HepG2 (cell line): ENCODE results near the gene TIMM44. TPM values are rescaled to one million over a fixed set of nuclear protein-coding genes. Genes with fewer than 3 reads are reported as not detected.

Experiments
- CBFB ChIP-seq: sonication (generic); formaldehyde crosslinking; IDR thresholded peaks from 2 replicates; pipeline ENCODE4 v1.4.0; 2020; ENCODE audit warnings: missing genetic modification reagents
- CERS6 ChIP-seq: sonication (generic); formaldehyde crosslinking; IDR thresholded peaks from 2 replicates; pipeline ENCODE4 v1.5.0; 2020; ENCODE audit warnings: missing genetic modification reagents
- EED ChIP-seq: sonication (generic); formaldehyde crosslinking; IDR thresholded peaks from 2 replicates; pipeline ENCODE4 v1.5.0; 2020; ENCODE audit warnings: mild to moderate bottlenecking, missing genetic modification reagents
- GMEB2 ChIP-seq: IDR thresholded peaks from 2 replicates; pipeline ENCODE4 v1.6.1; 2016; ENCODE audit warnings: missing biosample characterization, missing genetic modification reagents, low read depth
- HNRNPLL ChIP-seq: fragments of 200-400 bp; formaldehyde crosslinking; IDR thresholded peaks from 2 replicates; pipeline ENCODE4 v1.6.1; 2017; ENCODE audit warnings: mild to moderate bottlenecking, low read depth, low read length; ENCODE audit not compliant: poor library complexity, severe bottlenecking
- KDM2A ChIP-seq: sonication (generic); formaldehyde crosslinking; IDR thresholded peaks from 2 replicates; pipeline ENCODE4 v1.4.0; 2020; ENCODE audit warnings: low read depth, missing genetic modification reagents, borderline replicate concordance
- KMT2B ChIP-seq: IDR thresholded peaks from 2 replicates; pipeline ENCODE4 v1.6.1; 2016; ENCODE audit warnings: missing genetic modification reagents, missing compliant biosample characterization
- NCOR1 ChIP-seq: fragments of 200-600 bp; sonication (generic); IDR thresholded peaks from 2 replicates; pipeline ENCODE4 v1.7.0; 2017; ENCODE audit warnings: antibody characterized with exemption, low read length, borderline replicate concordance
- NFIB ChIP-seq: sonication (generic); formaldehyde crosslinking; IDR thresholded peaks from 2 replicates; pipeline ENCODE4 v1.9.0; 2021; ENCODE audit warnings: missing genetic modification reagents, mild to moderate bottlenecking, borderline replicate concordance
- NKX3-1 ChIP-seq: sonication (generic); formaldehyde crosslinking; IDR thresholded peaks from 2 replicates; pipeline ENCODE4 v1.5.0; 2020; ENCODE audit warnings: missing genetic modification reagents
- NR2F2 ChIP-seq: IDR thresholded peaks from 2 replicates; pipeline ENCODE4 v1.6.1; 2012; ENCODE audit warnings: low read depth, inconsistent platforms, borderline replicate concordance
- PLSCR1 ChIP-seq: sonication (generic); formaldehyde crosslinking; IDR thresholded peaks from 2 replicates; pipeline ENCODE4 v1.5.0; 2020; ENCODE audit warnings: missing genetic modification reagents, mild to moderate bottlenecking, borderline replicate concordance
- POGK ChIP-seq: sonication (generic); formaldehyde crosslinking; conservative IDR thresholded peaks from 2 replicates; pipeline ENCODE4 v1.8.0; 2022; ENCODE audit warnings: mild to moderate bottlenecking, moderate library complexity, missing genetic modification reagents
- POLR2A ChIP-seq, 2 experiments: IDR thresholded peaks; 2 replicates each; pipeline ENCODE4 v1.6.1; 2011; ENCODE audit warnings: low read depth in 2 of 2, low read length in 2 of 2, mild to moderate bottlenecking in 1 of 2, moderate library complexity in 1 of 2; ENCODE audit not compliant: insufficient read depth in 1 of 2
- REL ChIP-seq: sonication (generic); formaldehyde crosslinking; conservative IDR thresholded peaks from 2 replicates; pipeline ENCODE4 v1.8.0; 2022; ENCODE audit warnings: mild to moderate bottlenecking, missing genetic modification reagents, moderate library complexity
- SP4 ChIP-seq: sonication (generic); formaldehyde crosslinking; IDR thresholded peaks from 2 replicates; pipeline ENCODE4 v1.8.1; 2023; ENCODE audit warnings: mild to moderate bottlenecking, missing genetic modification reagents
- ZBTB7B ChIP-seq: sonication (generic); formaldehyde crosslinking; IDR thresholded peaks from 2 replicates; pipeline ENCODE4 v1.4.0; 2020; ENCODE audit warnings: missing genetic modification reagents
- ZEB1 ChIP-seq: IDR thresholded peaks from 2 replicates; pipeline ENCODE4 v1.6.1; 2012; ENCODE audit warnings: mild to moderate bottlenecking, low read depth, inconsistent platforms; ENCODE audit not compliant: insufficient replicate concordance
- ZNF101 ChIP-seq: sonication (generic); formaldehyde crosslinking; IDR thresholded peaks from 2 replicates; pipeline ENCODE4 v1.4.0; 2020; ENCODE audit warnings: mild to moderate bottlenecking, low read depth, missing genetic modification reagents, borderline replicate concordance
- ZNF335 ChIP-seq: sonication (generic); formaldehyde crosslinking; IDR thresholded peaks from 2 replicates; pipeline ENCODE4 v1.4.0; 2020; ENCODE audit warnings: missing genetic modification reagents
- ZNF33B ChIP-seq: sonication (generic); formaldehyde crosslinking; IDR thresholded peaks from 2 replicates; pipeline ENCODE4 v1.5.1; 2020; ENCODE audit warnings: mild to moderate bottlenecking, missing genetic modification reagents
- ZNF550 ChIP-seq: sonication (generic); formaldehyde crosslinking; IDR thresholded peaks from 2 replicates; pipeline ENCODE4 v1.4.0; 2020; ENCODE audit warnings: mild to moderate bottlenecking, missing genetic modification reagents, borderline replicate concordance
- ZNF773 ChIP-seq: sonication (generic); formaldehyde crosslinking; IDR thresholded peaks from 2 replicates; pipeline ENCODE4 v1.4.0; 2020; ENCODE audit warnings: missing genetic modification reagents, borderline replicate concordance
- ZNF777 ChIP-seq: sonication (generic); formaldehyde crosslinking; IDR thresholded peaks from 2 replicates; pipeline ENCODE4 v1.4.0; 2020; ENCODE audit warnings: missing genetic modification reagents
- ZNF841 ChIP-seq: sonication (generic); formaldehyde crosslinking; IDR thresholded peaks from 2 replicates; pipeline ENCODE4 v1.8.1; 2023; ENCODE audit warnings: missing genetic modification reagents, borderline replicate concordance
- polyA plus RNA-seq, 8 experiments: library from polyadenylated mRNA; depleted of rRNA in 3 of 8; stranded (reverse) in 7 of 8; unstranded in 1 of 8; fragments of >200 nt; fragmentation: Illumina TruSeq in 4 of 8; extraction: Trizol in 4 of 8; gene quantifications; 2 replicates each; pipeline versions ENCODE4 v1.2.1 to v1.2.3, GENCODE V29; 2011 to 2016; ENCODE audit warnings: low read depth in 4 of 8, missing spikeins in 1 of 8, mixed read lengths in 1 of 8; ENCODE audit not compliant: insufficient read depth in 1 of 8
- total RNA-seq, 5 experiments: library from RNA; depleted of rRNA; stranded (reverse); fragments of >200 nt; fragmentation: Illumina TruSeq; extraction: Trizol; gene quantifications; 2 replicates each; pipeline ENCODE4 v1.2.3, GENCODE V29; 2016; ENCODE audit warnings: low read depth in 1 of 5

TIMM44 gene
- total and polyA plus RNA-seq, 2 of the 13 experiments (the other 11 are each of a cell fraction or from before 2014, with no cell fraction given): 42.9 to 72.6 TPM

GRCh38 chr19:7887408-7888144 is 55.9 kb downstream of the TIMM44 start (continued):
- TF ChIP-seq ZBTB7B (CRISPR knock-in tag) (no peak), ZNF33B (no peak), POGK (CRISPR knock-in tag) (peak; percentile 49; the same call in 1 of the 2 replicates), ZNF777 (CRISPR knock-in tag) (0 out of 2 replicates have a peak, but pooled peaks have one; percentile 37), GMEB2 (CRISPR knock-in tag) (no peak), CERS6 (CRISPR knock-in tag) (no peak), KMT2B (no peak), ZNF335 (CRISPR knock-in tag) (no peak), ZNF841 (no peak), CBFB (CRISPR knock-in tag) (no peak), ZEB1 (no peak), HNRNPLL (peak; percentile 29), NKX3-1 (CRISPR knock-in tag) (no peak), ZNF550 (CRISPR knock-in tag) (no peak), PLSCR1 (CRISPR knock-in tag) (no peak), POLR2A (IDR thresholded peaks at IDR 0.05; ENCODE audit: insufficient read depth in 1 of 2, low read depth in 2 of 2, low read length in 2 of 2) (no peak), REL (CRISPR knock-in tag) (no peak), KDM2A (CRISPR knock-in tag) (no peak), EED (CRISPR knock-in tag) (no peak), NCOR1 (no peak), SP4 (CRISPR knock-in tag) (no peak), ZNF101 (CRISPR knock-in tag) (no peak), NR2F2 (no peak), NFIB (CRISPR knock-in tag) (no peak), ZNF773 (CRISPR knock-in tag) (no peak)
